Stimulated activated CD4-positive, alpha-beta T cell treated with anti-CD3 and anti-CD28 coated beads, TNF-alpha, amount 100 ng/mL, for 48 hours (primary cell): ENCODE measurements around the gene FAM169A.
"Not testable (repeated sequence)": the region's sequence is repeated elsewhere in the genome, so short reads cannot be mapped to it uniquely, and the experiment has no call there.

Experiments used
- DNase-seq, 3 donors: peaks; one replicate each; pipeline ENCODE4 v3.0.0-alpha.2; 2020; ENCODE audit warnings: low read depth in 3 of 3

FAM169A gene

DNA sequence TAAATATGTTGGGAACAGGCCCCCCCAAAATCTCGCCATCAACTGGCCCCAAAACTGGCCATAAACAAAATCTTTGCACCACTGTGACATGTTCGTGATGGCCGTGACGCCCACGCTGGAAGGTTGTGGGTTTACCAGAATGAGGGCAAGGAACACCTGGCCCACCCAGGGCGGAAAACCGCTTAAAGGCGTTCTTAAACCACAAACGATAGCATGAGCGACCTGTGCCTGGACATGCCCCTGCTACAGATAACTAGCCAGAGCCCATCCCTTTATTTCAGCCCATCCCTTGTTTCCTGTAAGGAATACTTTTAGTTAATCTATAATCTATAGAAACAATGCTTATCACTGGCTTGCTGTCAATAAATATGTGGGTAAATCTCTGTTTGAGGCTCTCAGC lies 3.2 kb upstream of the FAM169A start:
- not testable (repeated sequence) for DNase-seq

GRCh38 chr5:74866596-74867162 lies 492 bp upstream of the FAM169A start:
- DNase-seq: no peak

GRCh38 chr5:74865256-74865803 lies 857 bp downstream of the FAM169A start:
- no peak for DNase-seq

GRCh38 chr5:74864823-74865222 lies 1.4 kb downstream of the FAM169A start:
- no peak for DNase-seq

DNA sequence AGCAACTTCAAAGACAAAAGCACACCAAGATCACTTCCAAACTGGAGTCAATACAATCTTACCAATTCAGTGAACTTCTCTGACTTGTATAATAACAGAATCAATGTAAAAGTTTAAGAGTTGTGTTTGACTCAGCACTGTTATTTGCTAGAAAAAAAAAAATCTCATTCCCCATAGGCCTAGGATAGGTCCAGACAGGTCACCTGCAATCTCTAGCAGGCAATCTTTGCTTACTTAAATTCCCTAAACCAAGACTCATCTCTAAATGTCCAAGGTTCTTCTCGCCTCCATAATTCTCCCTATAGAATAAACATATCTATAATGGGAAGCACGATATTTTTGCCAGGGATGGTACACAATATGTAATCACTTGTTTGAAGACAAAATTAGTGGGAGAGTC lies 2.5 kb downstream of the FAM169A start:
- DNase-seq: no peak

GRCh38 chr5:74862221-74862620 lies 4.0 kb downstream of the FAM169A start:
- DNase-seq: no peak

- DNase-seq: not testable (repeated sequence)
Measured at GRCh38 chr5:74856975-74857374, 9.2 kb downstream of the FAM169A start.

- no peak for DNase-seq
Measured at GRCh38 chr5:74853256-74853655, 12.9 kb downstream of the FAM169A start.

- no peak for DNase-seq
Measured at GRCh38 chr5:74851684-74852353, 14.4 kb downstream of the FAM169A start.

DNA sequence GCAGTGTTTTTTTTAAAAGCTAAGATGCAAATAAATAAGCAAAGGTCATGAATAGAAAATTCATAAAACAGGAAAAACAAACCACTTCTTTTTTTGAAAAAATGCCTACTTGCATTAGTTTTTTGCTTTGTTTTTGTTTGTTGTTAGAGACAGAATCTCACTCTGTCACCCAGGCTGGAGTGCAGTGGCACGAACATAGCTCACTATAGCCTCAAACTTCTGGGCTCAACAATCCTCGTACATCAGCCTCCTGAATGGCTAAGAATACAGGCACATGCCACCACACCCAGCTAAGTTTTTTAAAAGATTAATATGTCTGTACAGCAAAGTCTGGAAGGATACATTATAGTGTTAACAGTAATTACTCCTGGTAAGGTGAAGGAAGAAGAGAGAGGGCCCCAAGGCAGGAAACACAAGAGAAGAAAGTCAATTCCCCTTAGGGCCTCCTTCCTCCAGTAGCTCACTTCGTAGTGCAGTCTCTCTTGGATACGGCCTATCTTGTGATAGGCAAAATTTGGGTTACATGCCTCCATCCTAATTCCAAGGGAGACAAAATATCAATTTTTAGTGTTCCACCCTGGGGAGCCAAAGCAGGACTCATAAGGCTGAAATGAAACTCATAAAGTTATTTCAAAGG lies 15.3 kb downstream of the FAM169A start:
- no peak for DNase-seq

DNA sequence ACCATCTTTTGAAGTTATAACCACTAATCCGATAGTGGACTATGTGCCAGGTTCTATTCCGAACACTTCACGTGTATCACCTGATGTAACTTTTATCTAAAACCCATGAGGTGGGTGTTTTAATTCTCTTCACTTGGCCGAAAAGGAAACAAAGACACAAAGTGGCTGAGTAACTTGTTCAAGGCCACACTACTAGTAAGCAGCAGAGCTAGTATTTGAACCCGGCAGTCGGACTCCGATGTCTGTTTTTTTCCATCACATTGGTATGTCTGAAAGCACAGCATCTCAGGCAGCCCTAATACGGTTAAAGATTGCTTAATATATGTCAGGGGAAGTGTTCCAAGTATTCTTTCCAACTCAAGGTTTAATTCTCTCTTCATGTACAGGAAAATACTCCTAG lies 16.2 kb downstream of the FAM169A start:
- DNase-seq: no peak

DNA sequence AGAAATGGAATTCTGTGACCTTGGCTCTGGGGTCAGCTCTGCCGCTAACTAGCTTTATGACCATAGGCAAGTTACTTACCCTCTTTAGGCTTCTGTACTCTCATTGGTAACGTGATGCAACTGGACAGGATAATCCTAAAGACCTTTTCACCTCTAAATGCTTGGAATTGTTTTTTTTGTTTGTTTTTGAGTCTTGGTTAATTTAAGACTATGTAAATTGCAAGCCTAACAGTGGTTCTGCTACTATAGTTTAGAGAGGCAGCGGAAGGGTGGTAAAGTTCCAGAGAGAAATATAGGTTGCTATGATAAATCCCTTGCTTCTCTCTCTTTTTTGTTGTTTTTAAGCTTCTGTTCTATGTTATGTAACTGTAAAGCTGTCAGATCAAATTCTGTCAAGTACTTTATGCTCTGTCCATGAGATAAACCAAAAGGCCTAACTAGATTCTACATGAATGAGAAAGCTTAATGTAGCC lies 17.6 kb downstream of the FAM169A start:
- DNase-seq: no peak

DNA sequence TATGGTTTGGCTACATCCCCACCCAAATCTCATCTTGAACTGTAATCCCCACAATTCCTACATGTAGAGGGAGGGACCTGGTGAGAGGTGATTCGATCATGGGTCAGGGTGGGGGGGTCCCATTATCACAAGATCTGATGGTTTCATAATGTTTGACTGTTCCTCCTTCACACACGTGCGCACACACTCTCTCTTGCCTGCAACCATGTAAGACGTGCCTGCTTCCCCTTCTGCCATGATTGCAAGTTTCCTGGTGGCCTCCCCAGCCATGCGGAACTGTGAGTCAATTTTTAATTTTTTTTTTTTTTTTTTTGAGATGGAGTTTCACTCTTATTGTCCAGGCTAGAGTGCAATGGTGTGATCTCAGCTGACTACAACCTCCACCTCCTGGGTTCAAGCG lies 27.0 kb downstream of the FAM169A start:
- no peak for DNase-seq

- no peak for DNase-seq
Measured at GRCh38 chr5:74838262-74838661, 27.9 kb downstream of the FAM169A start.

- no peak for DNase-seq
Measured at GRCh38 chr5:74837115-74837514, 29.1 kb downstream of the FAM169A start.

DNA sequence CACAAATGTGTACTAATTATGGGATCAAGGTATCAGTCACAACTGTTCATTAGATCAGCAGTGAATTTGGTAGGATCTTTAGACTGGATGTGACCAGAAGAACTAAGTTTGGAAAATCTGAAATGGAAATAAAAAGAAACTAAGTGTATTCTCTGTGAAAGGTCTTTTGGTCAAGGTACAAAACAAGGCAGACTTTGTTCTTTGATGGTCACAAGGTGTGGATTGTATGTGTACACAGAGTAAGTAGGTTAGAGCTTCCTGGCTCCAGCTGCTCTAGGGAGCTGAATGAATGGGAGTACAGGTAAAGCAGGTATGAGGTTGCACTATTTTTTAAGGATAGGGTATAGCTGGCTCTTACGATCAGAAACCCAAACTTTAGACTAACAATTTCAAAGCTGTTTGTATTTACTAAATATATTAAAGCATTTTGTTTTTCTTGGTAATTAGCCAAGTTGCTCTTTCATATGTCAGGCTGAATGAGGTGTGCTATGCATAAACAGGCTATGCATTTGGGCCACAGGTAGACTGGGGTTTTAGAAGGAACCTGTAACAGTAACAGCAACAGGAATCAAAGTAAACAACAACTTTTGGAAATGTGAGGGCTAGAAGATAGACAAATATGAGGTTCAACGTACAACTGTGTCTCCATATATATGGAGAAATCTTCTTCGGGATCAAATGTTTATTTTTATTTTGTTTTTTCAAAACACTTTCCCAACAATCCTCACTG lies 32.5 kb downstream of the FAM169A start:
- no peak for DNase-seq

GRCh38 chr5:74829413-74829812 lies 36.8 kb downstream of the FAM169A start:
- DNase-seq: no peak

- DNase-seq: no peak
Measured at GRCh38 chr5:74822288-74822687, 43.9 kb downstream of the FAM169A start.

GRCh38 chr5:74816875-74817274 lies 49.3 kb downstream of the FAM169A start:
- no peak for DNase-seq

DNA sequence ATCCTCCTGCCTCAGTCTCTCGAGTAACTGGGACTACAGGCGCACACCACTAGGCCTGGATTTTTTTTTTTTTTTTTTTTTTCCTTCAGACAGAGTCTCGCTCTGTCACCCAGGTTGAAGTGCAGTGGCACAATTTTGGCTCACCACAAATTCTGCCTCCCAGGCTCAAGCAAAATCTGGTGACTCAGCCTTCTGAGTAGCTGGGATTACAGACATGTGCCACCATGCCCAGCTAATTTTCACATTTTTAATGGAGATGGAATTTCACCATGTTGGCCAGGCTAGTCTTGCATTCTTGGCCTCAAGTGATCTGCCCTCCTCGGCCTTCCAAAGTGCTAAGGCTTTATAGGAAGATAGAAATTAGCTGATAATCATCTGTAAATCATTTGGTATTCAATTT lies 55.3 kb downstream of the FAM169A start:
- DNase-seq: no peak

DNA sequence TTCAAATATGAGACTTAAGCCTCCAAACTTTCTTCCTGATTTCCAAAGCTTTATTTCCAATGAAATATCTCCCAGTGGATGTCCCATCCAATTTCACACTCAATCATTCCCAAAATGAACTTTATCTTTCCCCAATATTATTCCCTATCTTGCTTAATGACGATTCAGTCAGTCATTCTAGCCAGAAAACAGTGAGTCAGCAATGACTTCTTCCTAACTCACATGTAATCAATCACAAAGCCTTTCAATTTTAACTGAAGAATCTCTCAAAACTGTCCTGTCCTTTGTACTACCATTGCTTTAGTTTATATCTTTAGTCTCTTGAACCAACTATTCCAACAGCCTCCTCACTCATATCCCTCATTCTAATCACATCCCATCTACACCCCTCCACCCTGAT lies 64.2 kb downstream of the FAM169A start:
- no peak for DNase-seq

DNA sequence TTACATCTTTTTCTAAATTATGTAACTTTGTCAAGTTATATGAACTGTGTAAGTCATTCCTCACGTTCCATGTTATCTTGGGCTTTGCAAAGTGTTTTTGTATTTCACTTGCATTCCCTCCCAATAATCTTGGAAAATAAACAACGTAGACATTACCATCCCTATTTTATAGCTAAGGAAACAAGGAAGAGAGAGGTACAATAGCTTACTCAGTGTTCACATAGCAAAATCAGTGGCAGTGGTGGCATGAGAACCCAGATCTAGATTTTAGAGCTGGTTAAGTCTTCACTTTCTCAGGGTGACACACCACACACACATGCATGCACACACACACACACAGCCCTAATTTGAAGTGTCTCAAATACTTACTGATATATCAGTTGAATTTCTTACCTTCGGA lies 65.0 kb downstream of the FAM169A start:
- DNase-seq: no peak
